ENCODE measurements around the gene TEX36. TPM values are rescaled to one million over a fixed set of nuclear protein-coding genes. Genes with fewer than 3 reads are reported as not detected.
"Not testable (repeated sequence)": the region's sequence is repeated elsewhere in the genome, so short reads cannot be mapped to it uniquely, and the experiment has no call there.

The TEX36 gene
- polyA plus RNA-seq, 3 donors, result not detected

- DNase-seq, result peak; percentile 21
These were observed 49.4 kb downstream of the TEX36 start for GRCh38 chr10:125633517-125633999.

- DNase-seq, result no peak
These were observed 51.2 kb downstream of the TEX36 start for GRCh38 chr10:125631806-125632205.

DNA sequence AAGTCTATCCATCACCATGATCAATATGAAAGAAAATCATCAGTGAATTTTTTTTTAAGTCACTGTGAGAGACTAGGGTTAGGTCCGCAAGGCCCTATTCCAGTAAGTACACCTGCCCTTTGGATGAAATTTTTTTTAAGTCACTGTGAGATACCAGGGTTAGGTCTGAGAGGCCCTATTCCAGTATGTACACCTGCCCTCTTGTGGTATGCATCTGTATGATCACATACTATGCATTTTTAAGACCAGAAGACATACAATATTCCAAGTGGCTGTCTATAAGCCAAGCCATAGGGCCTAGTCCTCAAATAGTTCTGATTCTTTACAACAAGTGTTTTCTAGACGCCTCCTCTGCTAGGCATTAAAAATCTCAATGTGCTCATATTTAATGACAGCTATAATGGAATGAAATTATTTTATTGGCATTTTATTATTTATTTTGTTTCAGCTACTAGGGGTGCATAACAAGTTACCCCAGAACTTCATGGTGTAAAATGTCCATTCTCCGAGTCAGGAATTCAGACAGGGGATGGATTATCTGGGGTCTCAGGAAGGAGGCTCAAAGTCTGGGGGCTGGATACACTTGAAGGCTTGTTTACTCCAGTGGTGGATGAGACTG, 53.1 kb downstream of the TEX36 start:
- peak; percentile 43 for DNase-seq

- no peak for DNase-seq
These were observed 54.6 kb downstream of the TEX36 start for GRCh38 chr10:125628104-125629049.

GRCh38 chr10:125627646-125628045, 55.3 kb downstream of the TEX36 start:
- no peak for DNase-seq

- no peak for DNase-seq
These were observed 56.3 kb downstream of the TEX36 start for GRCh38 chr10:125626671-125627070.

DNA sequence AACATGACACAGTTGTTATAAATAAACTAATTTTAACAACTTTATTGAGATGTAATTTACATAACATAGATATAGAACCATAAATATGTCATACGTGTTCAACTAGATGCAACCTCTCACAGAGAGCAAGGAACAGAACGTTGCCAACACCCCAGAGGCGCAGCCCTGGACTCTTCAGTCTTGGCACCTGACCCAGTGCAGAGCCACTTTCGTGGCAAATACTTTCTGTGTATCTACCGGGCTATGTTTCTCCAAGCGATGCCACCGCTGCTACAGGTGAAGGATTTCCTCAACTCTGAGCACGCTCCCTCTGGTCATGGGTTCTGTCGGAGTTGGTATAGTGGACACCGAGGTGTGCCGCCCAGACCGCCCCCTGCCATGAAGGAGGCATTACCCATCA, 57.4 kb downstream of the TEX36 start:
- no peak for DNase-seq

GRCh38 chr10:125624800-125625199, 58.2 kb downstream of the TEX36 start:
- no peak for DNase-seq

- DNase-seq, result no peak
These were observed 61.9 kb downstream of the TEX36 start for GRCh38 chr10:125621052-125621451.

- DNase-seq, result no peak
These were observed 62.6 kb downstream of the TEX36 start for GRCh38 chr10:125620401-125620800.

DNA sequence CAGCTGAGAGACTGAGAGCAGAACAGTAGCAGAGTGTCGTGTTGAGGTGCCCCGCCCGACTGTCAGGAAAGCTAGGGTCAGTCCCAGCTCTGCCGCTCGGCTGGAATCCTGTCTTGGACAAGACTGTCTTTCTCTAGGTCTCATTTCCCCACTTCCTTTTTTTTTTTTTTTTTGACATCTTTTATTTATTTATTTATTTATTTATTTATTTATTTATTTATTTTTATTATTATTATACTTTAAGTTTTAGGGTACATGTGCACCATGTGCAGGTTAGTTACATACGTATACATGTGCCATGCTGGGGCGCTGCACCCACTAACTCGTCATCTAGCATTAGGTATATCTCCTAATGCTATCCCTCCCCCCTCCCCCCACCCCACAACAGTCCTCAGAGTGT, 69.9 kb downstream of the TEX36 start:
- not testable (repeated sequence) for DNase-seq

- no peak for DNase-seq
These were observed 71.2 kb downstream of the TEX36 start for GRCh38 chr10:125611756-125612155.

- no peak for DNase-seq
These were observed 71.7 kb downstream of the TEX36 start for GRCh38 chr10:125611216-125611615.

GRCh38 chr10:125609859-125610258, 73.1 kb downstream of the TEX36 start:
- DNase-seq, result no peak

DNA sequence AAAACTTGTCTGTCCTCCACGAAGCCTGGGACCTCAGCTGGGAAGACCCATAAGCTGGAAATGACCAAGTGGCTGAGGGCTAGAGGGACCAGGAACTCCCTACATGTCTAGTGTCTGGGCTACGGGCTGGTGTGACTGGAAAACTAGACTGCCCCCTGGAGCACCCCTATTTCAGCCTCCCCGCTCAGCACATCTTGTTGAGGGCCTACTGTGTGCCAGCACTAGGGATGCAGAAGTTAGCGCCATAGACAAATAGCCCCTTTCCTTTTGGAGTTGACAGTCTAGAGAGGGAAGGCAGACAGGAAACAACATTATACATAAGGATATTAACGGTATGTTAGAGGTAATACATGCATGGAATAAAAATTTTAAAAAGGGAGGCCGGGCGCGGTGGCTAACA, 74.5 kb downstream of the TEX36 start:
- no peak for DNase-seq

DNA sequence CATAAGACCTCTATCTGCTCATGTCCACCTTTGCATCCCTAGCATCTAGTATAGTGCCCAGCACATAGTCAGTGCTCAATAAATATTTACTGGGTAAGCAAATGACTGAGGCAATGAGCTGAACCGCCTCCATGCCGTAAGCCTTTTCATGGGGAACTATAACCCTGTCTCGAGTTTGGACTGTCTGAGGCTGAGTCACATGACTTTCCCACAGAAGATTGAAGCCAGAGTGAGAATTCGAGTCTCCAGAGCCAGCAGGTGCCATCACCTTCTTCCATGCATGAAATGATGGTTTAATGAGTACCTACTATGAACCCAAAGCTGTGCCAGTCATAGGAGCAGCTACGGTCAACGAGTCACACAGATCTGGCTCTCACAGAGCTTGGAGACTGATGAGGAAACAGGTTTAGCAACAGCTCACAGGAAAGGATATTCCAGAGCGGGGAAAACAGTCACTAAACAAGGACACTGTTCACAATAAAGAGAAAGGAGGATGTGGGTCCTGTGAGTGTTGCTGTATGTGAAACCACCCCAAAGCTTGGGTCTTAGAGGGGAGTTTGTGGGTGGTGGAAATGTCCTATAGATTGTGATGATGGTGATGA, 75.2 kb downstream of the TEX36 start:
- no peak for DNase-seq

- no peak for DNase-seq
These were observed 76.5 kb downstream of the TEX36 start for GRCh38 chr10:125606414-125607010.

Other genes with a start within 250 kb of the TEX36 start
- 10 to 100 TPM; 31.5 to 45.8 (median 45.0) TPM for gene EDRF1, start 36.5 kb upstream of the TEX36 start, polyA plus RNA-seq (ENCODE audit: insufficient read length in 3 of 3)
- gene MMP21, start 92.7 kb upstream of the TEX36 start, polyA plus RNA-seq (ENCODE audit: insufficient read length in 3 of 3), result under 1 TPM; 0.20 to 0.74 (median 0.26) TPM
- gene UROS, start 140.1 kb upstream of the TEX36 start, polyA plus RNA-seq (ENCODE audit: insufficient read length in 3 of 3), result 10 to 100 TPM; 54.1 to 67.5 (median 65.4) TPM
- gene BCCIP, start 140.4 kb upstream of the TEX36 start, polyA plus RNA-seq (ENCODE audit: insufficient read length in 3 of 3), result 10 to 100 TPM; 87.7 to 91.1 (median 90.8) TPM
- 10 to 100 TPM; 22.1 to 27.7 (median 25.2) TPM for gene DHX32, start 198.1 kb upstream of the TEX36 start, polyA plus RNA-seq (ENCODE audit: insufficient read length in 3 of 3)
- 10 to 100 TPM; 10.0 to 14.9 (median 11.7) TPM for gene FANK1, start 213.4 kb upstream of the TEX36 start, polyA plus RNA-seq (ENCODE audit: insufficient read length in 3 of 3)